Erythroblast (primary cell): Measurements from ENCODE around the gene ZNF260.

Experiments used
- DNase-seq, 2 experiments: peaks; one replicate each; lab custom pipeline; 2025; lab: John Stamatoyannopoulos, UW
- GATA1 ChIP-seq: IDR thresholded peaks from 2 replicates; pipeline ENCODE4 v1.6.1; 2011; ENCODE audit warnings: low read depth, mild to moderate bottlenecking, control low read depth, low read length, moderate library complexity
- POLR2A ChIP-seq: IDR thresholded peaks from 2 replicates; pipeline ENCODE4 v1.6.1; 2011; ENCODE audit warnings: mild to moderate bottlenecking, low read length

Gene ZNF260

DNA sequence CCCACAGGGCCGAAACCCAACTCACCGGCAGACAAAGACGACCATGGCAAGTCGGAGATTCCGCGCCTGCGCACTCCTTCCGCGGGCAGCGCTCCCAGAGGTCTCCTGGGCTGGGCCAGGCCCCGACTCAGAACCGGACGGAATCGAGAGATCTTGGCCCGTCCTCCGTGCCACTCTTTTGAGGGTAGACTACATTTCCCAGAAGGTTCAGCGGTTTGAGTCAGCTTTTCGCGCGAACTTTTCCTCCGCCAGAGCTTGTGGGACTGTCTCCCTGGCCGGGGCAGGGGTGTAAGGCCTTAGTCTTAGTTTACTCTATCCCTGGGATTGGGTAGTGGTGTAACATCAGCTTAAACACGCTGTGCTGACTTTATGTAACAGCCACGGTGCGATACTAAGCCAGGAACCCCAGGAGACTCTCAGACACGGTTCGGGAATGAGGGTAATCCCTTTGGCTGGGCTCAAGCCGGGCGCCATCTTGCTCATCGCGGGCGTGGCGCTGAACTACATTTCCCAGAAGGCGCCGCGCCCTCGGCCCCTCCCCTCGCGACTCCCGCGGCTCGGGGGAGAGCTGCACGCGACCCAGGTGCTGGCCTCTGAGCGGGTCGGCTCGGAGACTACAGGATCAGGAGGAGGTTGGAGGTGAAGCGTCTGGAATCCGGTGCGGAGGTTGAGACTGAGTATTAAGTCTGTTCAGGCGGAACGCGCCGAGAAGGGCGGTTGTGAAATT, at the start of gene ZNF260:
Gene ZNF260, minus strand, starts transcription at position 78 of the 727 bp plus-strand sequence. CDS start 13,033 bp downstream, outside the sequence.
- peak; percentile 97 for DNase-seq
- peak; percentile 90 for TF ChIP-seq POLR2A
- TF ChIP-seq GATA1, result no peak

DNA sequence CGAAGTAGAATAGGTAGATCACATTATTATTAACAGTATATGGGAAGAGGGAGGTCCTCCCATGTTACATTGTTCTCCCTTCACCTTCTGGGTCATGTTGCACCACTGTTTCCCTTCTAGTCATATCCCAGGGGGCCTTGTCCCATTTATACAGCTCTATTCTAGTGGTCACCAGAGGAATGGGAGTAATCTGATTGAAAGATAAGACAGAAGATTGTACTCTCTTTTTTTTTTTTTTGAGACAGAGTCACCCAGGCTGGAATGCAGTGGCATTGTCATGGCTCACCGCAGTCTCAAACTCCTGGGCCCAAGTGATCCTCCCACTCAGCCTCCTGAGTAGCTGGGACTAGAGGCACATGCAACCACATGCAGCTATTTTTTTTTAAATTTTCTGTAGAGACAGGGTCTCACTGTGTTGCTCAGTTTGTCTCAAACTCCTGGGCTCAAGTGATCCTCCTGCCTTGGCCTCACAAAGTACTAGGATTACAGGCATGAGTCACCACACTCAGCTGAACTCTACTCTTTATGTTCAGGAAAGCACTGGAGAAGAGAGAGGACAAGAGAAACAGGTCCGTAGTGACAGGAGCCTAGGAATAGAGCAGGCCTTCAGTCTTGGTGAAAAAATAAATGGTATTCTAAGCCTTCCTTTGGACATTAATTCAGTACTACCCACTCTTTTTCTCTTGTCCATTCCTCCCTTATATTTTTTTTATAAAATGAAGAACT, 49.4 kb upstream of the ZNF260 start:
- TF ChIP-seq GATA1, result no peak
- no peak for TF ChIP-seq POLR2A
- no peak for DNase-seq

DNA sequence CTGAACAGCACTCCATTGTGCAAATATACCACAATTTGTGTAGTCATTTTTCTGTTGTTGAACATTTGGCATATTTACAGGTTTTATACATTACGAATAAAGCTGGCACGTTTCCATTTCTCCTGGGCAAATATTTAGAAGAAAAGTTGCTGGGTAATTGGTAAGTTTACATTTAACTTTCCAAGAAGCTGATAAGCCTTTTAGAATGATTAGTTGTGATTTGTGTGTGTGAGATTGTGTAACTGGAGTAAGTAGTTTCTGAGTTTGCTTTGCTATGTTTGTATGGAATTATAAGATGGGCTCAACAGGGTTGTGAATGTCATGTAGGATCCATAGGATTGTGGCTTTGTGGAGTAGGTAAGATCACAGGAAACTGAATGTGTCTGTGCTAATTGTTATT, 46.7 kb upstream of the ZNF260 start:
- TF ChIP-seq POLR2A, result no peak
- DNase-seq, result no peak

DNA sequence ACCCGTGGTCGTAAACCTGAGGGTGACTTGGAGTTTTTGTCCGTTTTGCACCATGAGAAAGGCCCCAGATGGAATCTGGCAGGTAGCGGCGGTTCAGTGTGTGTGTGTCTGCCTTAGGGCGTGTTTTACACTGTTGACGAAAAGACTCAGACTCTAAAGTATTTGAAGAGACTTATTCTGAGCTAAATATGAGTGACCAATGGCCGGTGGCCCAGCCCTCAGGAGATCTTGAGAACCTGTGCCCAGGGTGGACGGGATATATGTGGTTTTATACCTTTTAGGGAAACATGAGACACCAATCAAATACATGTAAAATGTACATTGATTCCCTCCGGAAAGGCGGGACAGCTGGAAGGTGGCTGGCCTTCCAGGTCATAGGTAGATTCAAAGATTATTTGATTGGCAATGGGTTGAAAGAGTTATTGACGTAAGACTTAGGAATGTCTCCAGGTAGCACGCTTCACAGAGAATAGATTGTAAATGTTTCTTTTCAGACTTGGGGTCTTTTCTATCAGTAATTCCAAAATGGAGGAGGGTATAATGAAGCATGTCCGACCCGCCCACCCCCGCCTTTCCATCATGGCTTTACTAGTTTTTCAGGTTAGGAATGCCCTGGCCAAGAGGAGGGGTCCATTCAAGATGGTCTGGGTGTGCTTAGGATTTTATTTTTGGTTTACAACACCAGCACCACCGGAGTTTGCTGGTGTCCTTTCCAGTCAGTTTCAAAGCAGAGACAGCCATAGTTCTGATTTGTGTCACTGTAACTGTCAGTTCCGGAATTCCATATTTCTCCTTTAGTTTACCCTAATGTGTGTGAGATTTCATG, 46.0 kb upstream of the ZNF260 start:
- DNase-seq, result no peak
- TF ChIP-seq POLR2A, result no peak
- TF ChIP-seq GATA1, result no peak

DNA sequence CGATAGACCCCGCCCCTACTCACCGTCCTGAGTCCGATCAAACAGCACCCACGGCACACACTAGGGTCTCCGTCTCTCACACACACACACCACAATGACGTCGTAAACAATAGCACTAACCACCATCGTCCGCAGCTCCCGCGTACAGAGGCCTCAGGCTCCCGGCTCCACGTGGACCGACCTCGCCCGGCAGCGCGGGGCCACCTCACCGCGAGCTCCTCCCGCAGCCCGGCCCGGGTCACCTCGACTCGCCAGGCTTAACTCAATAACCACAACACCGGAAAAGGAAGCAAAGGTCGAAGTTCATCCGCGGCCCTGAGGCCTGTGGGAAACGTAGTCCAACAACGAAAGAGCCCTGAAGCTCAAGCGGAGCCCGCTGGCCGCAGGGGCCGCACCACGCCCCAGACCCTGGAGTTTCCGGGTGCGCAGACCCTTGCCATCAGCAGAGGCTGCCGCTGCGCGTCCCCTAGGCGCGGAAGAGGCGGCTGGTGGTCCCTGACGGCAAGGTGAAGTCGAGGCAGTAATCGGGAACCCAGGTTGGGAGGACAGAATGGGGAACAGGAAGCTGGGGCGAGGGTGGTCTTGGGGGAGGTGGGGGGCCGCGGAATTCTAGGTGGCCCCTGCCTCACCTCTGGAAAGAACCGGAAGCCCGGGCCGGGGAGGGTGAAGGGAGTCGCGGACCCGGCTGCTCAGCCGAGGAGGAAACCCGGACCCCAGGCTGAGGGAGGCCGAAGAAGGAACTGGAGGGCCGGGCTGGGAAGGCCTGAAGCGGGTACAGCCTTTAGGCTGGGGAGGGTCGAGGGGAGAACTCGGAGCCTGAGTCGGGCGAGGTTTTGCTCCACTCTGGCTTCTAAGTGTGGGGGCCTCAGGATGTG, 45.2 kb upstream of the ZNF260 start, which contains the start of gene ZNF529:
Gene ZNF529, minus strand, starts transcription at position 273 of the 875 bp plus-strand sequence. CDS start 946 bp downstream, outside the sequence.
- no peak for TF ChIP-seq GATA1
- peak; percentile 94 for TF ChIP-seq POLR2A
- peak; percentile 93 to 94 for DNase-seq

DNA sequence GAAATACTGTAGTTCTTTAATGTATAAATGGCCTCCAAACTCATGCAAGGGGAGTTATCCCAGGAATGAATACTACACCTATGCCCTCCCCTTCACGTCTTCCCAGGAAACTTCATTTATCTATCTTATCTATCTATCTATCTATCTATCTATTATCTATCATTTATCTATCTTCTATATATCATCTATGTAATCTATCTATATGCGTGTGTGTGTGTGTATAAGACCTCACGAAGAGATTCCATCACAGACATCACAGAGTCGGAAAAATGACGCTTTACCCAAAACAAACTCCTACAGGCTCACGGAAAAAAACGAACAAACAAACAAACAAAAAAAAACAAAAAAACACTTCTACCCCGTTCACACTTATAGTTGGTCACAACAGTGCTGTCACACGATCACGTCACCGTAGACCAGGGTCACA, 44.5 kb upstream of the ZNF260 start:
- DNase-seq, result no peak

DNA sequence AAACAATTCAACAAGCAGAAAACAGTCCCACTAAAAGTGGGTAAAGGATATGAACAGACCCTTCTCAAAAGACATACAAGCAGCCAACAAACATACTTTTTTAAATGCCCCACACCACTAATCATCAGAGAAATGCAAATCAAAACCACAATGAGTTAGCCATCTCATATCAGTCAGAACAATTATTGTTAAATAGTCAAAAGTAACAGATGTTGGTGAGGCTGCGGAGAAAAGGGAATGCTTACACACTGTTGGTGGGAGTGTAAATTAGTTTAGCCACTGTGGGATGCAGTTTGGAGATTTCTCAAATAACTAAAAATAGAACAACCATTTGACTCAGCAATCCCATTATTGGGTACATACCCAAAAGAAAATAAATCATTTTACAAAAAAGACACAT, 36.3 kb upstream of the ZNF260 start:
- no peak for DNase-seq
- TF ChIP-seq POLR2A (no peak), GATA1 (no peak)

More for the DNA sequence above, 44.5 kb upstream of the ZNF260 start:
- TF ChIP-seq POLR2A (no peak), GATA1 (no peak)

DNA sequence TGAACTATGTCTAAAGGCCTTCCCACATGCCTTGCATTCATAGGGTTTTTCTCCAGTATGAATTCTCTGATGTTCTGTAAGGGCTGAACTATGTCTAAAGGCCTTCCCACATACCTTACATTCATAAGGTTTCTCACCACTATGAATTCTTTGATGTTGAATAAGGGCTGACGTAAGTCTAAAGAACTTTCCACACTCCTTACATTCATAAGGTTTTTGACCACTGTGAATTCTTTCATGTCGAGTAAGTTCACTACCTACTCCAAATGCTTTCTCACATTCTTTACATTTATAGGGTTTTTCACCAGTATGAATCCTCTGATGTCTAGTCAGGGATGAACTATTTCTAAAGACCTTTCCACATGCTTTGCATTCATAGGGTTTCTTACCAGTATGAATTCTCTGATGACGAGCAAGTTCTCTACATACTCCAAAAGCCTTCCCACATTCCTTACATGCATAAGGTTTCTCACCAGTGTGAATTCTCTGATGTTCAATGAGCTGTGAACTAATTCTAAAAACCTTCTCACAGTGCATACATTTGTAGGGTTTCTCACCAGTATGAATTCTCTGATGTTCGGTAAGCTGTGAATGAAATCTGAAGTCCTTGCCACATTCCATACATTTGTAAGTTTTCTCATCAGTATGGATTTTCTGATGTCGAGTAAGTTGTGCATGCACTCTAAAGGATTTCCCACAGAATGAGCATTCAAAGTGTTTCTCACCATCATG, 19.1 kb upstream of the ZNF260 start:
- TF ChIP-seq POLR2A, result no peak
- peak in 1 of 2 experiments; percentile 29 for DNase-seq

DNA sequence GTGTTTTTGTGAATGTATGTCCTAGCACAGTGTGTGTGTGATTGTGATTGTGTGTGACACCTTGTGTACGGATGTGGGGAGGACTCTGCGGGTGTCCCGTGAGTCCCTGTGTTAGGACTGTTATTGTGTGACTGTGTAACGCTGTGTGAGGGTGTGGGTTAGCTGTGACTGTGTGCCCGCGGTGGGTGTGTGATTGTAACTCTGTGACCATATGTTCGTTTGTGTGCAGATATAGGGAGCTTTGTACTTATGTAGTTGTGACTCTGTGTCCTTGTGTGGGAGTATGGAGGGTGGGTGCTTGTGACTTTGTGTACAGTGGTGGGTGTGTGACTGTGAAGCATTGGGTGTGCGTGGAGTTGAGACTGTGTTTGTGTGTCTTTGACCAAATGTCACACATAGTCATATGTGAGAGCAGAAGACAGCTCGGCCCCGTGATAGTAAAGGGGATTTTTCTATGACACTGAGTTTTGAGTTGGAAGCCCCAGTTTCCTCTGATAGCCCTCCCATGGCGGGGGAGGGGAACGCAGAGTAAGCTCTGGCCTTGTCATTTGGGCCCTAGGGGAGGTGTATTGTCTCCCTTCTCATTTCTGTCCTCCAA, 949 bp upstream of the ZNF260 start:
- TF ChIP-seq POLR2A, result no peak
- TF ChIP-seq GATA1, result no peak
- DNase-seq, result peak in 1 of 2 experiments; percentile 64

DNA sequence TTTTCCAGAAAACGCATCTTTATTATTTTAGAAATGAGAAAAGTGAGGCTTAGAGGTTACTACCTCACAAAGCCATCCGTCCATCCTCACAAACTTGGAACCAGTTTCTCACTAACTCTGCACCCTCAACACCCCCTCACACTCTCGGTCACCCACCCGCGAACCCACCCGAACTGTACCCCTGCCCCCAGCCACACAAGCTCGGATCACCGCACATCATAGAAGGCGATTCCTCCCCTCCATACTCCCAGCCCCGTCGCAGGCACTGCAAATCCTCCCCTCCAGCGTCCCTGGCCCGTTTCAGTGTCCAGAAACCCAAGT, 238 bp downstream of the ZNF260 start:
- TF ChIP-seq POLR2A, result no peak
- no peak for TF ChIP-seq GATA1

DNA sequence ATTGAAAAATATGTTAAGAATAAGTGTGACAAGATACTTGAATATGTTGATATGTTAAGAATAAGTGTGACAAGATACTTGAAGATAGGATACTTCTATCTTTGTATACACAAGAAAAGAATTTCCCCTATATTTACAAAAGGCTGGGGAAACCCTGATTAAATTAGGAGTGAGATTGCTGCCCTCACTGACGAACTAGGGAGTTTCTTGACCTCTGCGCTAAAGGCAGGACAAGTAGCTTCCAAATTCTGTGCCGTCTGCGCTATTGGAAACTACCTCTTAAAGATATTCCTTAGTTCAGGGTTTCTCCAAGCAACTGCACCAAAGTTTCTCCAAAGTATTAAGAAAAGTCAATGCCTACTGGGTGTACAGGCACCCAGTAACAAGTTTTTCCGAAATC, 730 bp downstream of the ZNF260 start:
- no peak for TF ChIP-seq GATA1
- TF ChIP-seq POLR2A, result no peak
- DNase-seq, result no peak

More for the DNA sequence above, 238 bp downstream of the ZNF260 start:
- no peak for DNase-seq

DNA sequence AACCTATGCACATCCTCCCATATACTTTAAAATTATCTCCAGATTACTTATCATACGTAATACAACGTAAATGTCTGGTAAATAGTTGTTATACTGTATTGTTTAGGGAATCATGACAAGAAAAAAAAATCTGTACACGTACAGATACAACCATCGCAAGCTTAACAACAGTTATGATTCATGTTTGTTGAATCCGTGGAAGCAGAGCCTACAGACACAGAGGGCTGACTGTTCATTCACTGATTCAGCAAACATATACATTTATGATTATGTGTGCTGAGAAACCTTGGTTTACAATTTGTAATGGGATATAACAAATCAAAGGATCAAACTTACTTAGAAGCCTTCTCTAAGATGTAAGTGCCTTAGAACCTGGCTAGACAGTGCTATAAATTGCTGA, 1.5 kb downstream of the ZNF260 start:
- TF ChIP-seq GATA1 (no peak), POLR2A (no peak)
- no peak for DNase-seq

DNA sequence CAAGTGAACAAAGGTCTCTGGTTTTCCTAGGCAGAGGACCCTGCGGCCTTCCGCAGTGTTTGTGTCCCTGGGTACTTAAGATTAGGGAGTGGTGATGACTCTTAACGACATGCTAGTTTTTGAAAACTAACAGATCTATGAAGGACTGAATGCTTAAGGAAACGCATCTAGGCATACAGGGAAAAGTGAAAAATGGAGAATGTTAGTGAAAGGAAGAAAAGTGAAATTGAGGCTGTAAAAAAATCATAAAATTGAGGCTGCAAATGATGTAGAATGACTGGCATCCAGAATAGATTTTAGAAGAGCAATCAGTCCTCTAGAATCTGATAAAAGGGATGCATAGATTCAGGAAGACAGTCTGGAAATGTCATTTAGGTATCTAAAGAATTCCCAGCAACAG, 3.5 kb downstream of the ZNF260 start:
- DNase-seq, result no peak

More for the DNA sequence above, 3.5 kb downstream of the ZNF260 start:
- TF ChIP-seq POLR2A (no peak), GATA1 (no peak)
